BLaER1 treated with 17β-estradiol and CSF1 and Interleukin-3, amounts not matched to agents 10 nM and 100 nM (cell line): Measurements from ENCODE around the gene SLC15A1.
"Not testable (repeated sequence)": the region's sequence is repeated elsewhere in the genome, so short reads cannot be mapped to it uniquely, and the experiment has no call there.

Source experiments
- H3K27ac ChIP-seq, 11 experiments: shearing (Covaris generic); formaldehyde crosslinking; 2 replicates each; pipeline ENCODE4 v1.8.1; 2022
- H3K27me3 ChIP-seq, 11 experiments: shearing (Covaris generic); formaldehyde crosslinking; 2 replicates each; pipeline ENCODE4 v1.8.1; 2022
- H3K36me3 ChIP-seq, 11 experiments: shearing (Covaris generic); formaldehyde crosslinking; 2 replicates each; pipeline ENCODE4 v1.8.1; 2022
- H3K4me1 ChIP-seq, 10 experiments: shearing (Covaris generic); formaldehyde crosslinking; 2 replicates each; pipeline ENCODE4 v1.8.1; 2022
- H3K4me2 ChIP-seq, 11 experiments: shearing (Covaris generic); formaldehyde crosslinking; 2 replicates each; pipeline ENCODE4 v1.8.1; 2022
- H3K4me3 ChIP-seq, 10 experiments: shearing (Covaris generic); formaldehyde crosslinking; 2 replicates each; pipeline ENCODE4 v1.8.1; 2022
- H3K9ac ChIP-seq, 11 experiments: shearing (Covaris generic); formaldehyde crosslinking; 2 replicates each; pipeline ENCODE4 v1.8.1; 2022
- H3K9me3 ChIP-seq, 11 experiments: shearing (Covaris generic); formaldehyde crosslinking; replicated peaks in 1 of 11; 2 replicates each; pipeline ENCODE4 v1.8.1; 2022
- H4K20me1 ChIP-seq, 11 experiments: shearing (Covaris generic); formaldehyde crosslinking; 2 replicates each; pipeline ENCODE4 v1.8.1; 2022
- Cebpa-rat ChIP-seq, 11 experiments: shearing (Covaris generic); IDR thresholded peaks; 2 replicates each; pipeline ENCODE4 v1.8.1; 2022

Gene SLC15A1

DNA sequence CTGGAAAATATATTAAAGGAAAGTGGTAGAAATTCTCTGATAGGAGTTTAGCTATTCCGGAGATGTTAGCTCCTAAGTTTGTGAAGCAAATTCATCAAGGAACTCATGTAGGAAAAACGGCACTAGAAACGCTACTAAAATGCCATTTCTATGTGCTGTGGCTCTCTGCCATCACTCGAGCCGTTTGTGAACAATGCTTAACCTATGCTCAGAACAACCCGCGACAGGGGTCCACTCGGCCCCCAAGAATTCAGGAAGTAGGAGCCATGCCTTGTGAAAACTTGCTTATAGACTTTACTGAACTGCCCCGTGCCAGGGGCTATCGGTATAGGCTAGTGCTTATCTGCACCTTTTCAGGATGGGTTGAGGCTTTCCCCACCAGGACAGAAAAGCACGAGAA, 14.2 kb upstream of the SLC15A1 start:
- peaks cover under 1 to 4% (median 3%) of the 10 kb centered on the region in 10 experiments; a peak in 12 of 20 replicates for H3K4me1 ChIP-seq

DNA sequence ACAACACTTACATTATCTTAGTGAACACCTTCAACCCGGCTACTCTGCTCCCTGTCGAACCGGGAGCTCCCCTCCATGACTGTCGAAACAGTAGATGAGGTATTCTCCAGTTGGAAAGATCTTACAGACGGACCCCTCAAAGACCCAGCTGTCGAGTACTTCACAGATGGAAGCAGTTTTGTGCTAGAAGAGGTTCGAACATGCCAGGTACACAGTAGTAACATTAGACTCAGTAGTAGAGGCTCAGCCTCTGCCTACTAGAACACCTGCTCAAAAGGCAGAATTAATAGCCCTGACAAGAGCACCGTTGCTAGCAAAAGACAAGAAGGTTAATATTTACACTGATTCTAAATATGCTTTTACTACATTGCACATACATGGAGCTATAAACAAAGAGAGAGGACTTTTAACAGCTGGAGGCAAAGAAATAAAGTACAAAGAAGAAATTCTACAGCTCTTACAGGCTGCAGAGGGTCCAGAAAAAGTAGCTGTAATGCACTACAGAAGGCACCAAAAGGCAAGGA, 13.6 kb upstream of the SLC15A1 start:
- no peak overlapping the region for H3K4me3 ChIP-seq
- H3K9me3 ChIP-seq: peaks cover 0 to 12% (median 2%) of the 10 kb centered on the region in 11 experiments; a peak in 11 of 22 replicates
- no peak overlapping the region for H3K9ac ChIP-seq
- peaks cover 6 to 11% (median 9%) of the 10 kb centered on the region in 10 experiments; a peak in 15 of 20 replicates for H3K4me1 ChIP-seq
- no peaks in the 10 kb centered on the region for H3K36me3 ChIP-seq
- H3K4me2 ChIP-seq: no peak overlapping the region
- no peaks in the 10 kb centered on the region for H3K27me3 ChIP-seq
- no peaks in the 10 kb centered on the region for H4K20me1 ChIP-seq
- TF ChIP-seq Cebpa-rat (IDR thresholded peaks at IDR 0.05): no peak
- no peak overlapping the region for H3K27ac ChIP-seq

More for the DNA sequence above, 14.2 kb upstream of the SLC15A1 start:
- no peaks in the 10 kb centered on the region for H3K36me3 ChIP-seq
- no peak overlapping the region for H3K27ac ChIP-seq
- no peaks in the 10 kb centered on the region for H4K20me1 ChIP-seq
- H3K9ac ChIP-seq: no peak overlapping the region
- peaks cover 0 to 10% (median 0%) of the 10 kb centered on the region in 11 experiments; a peak in 3 of 22 replicates for H3K9me3 ChIP-seq
- no peak overlapping the region for H3K4me3 ChIP-seq
- no peak overlapping the region for H3K4me2 ChIP-seq
- no peaks in the 10 kb centered on the region for H3K27me3 ChIP-seq
- no peak for TF ChIP-seq Cebpa-rat (IDR thresholded peaks at IDR 0.05)

DNA sequence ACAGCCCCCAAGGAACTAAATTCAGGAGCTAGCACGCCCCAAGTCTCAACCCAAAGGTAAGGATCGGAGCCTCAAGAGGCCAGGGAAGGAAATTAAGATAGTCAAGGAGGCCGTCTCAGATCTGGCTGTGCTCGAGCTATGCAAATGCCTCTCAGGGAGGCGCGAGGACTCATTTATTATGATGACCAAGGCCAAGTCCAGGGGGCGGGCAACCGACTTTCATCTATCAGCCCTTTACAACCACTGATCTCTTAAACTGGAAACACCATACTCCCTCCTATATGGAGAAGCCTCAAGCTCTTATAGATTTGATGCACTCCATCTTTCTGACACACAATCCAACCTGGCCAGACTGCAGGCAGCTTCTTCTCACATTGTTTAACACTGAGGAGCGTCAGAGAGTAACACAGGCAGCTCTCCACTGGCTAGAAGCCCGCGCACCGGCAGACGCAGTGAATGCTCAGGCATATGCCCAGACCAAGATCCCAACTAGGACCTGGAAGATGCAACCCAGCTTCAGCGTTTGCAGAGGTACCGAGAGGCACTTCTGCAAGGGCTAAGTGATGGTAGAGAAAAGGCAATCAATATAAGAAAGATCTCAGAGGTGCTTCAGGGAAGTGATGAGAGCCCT, 9.6 kb upstream of the SLC15A1 start:
- Histone ChIP-seq H3K36me3 (no peaks in the 10 kb centered on the region), H3K4me2 (peak overlapping the region; percentile 19 to 74 (median 63)), H3K27me3 (no peaks in the 10 kb centered on the region), H3K9me3 (peaks cover 15 to 24% (median 21%) of the 10 kb centered on the region in 11 experiments), H4K20me1 (no peaks in the 10 kb centered on the region), H3K4me3 (no peak overlapping the region), H3K27ac (peak overlapping the region in 7 of 11 experiments; percentile 0 to 49 (median 38); a peak in 7 of 22 replicates), H3K4me1 (peaks cover 6 to 12% (median 9%) of the 10 kb centered on the region in 10 experiments; a peak in 15 of 20 replicates), H3K9ac (peak overlapping the region in 5 of 11 experiments; percentile 3 to 43 (median 30); a peak in 5 of 22 replicates)
- no peak for TF ChIP-seq Cebpa-rat (IDR thresholded peaks at IDR 0.05)

DNA sequence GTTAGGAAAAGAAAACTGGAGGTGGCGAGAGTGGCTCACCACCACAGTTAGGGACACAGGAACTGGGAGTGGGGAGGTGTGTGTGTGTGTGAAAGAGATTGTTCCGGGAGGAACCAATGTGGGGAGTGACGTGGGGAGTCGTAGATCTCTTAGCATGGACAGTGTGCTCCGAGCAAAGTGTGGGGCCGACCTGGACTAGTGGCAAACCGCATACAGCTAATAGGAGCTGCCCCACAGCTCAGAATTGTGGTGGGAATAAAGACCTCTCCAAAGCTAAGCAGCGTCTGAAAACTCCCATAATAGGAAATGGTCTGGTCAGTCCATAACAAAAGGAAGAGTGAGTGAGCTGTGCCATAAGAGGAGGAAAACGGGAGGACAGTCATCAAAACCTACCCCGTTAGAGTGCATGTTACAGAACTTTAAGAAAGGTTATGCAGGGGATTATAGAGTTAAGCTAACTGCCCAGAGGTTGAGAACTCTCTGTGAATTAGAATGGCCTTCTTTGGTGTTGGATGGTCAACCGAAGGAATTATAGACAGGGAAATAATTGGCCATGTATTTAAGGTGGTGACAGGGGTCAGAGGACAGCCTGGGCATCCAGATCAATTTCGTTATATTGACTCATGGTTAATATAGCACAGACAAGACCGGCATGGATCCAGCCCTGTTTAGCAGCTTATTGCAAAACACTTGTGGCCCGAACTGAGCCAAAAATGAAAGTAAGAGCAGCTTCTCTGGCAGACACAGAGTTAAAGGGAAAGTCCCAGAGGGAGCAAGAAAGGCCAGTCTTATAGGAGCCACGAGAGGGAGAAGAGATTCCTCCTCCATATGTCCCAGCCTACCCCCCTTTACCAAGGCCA, 8.9 kb upstream of the SLC15A1 start:
- Histone ChIP-seq H3K9me3 (peaks cover 15 to 24% (median 21%) of the 10 kb centered on the region in 11 experiments), H3K27ac (peak overlapping the region in 8 of 11 experiments; percentile 1 to 57 (median 40); a peak in 12 of 22 replicates), H3K36me3 (no peaks in the 10 kb centered on the region), H3K9ac (peak overlapping the region in 6 of 11 experiments; percentile 3 to 43 (median 20); a peak in 6 of 22 replicates), H3K4me2 (peak overlapping the region; percentile 19 to 74 (median 63)), H4K20me1 (no peaks in the 10 kb centered on the region), H3K4me3 (no peak overlapping the region; a peak in 1 of 20 replicates), H3K4me1 (peaks cover 6 to 12% (median 9%) of the 10 kb centered on the region in 10 experiments; a peak in 15 of 20 replicates), H3K27me3 (no peaks in the 10 kb centered on the region)
- TF ChIP-seq Cebpa-rat (IDR thresholded peaks at IDR 0.05): peak in 6 of 11 experiments; percentile 11 to 80 (median 48); a peak in 5 of 22 replicates

DNA sequence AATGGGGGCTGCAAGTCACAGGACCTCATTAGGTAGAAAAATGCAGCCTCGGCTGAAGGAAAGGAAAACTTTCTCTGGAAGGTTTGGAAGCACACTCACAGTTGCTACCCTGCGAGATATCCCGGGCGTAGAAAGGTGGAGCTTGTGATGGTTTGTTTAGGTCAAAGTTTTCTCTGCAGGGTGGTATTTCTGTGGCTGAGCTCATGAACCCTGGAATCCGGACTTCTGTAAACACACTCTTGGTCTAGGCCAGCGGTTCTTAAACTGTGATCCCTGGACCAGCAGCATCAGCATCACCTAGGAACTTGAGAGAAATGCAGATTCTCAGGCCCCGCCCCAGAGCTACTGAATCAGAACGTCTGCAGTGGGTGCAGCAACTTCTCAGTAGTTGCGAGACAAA, 3.3 kb upstream of the SLC15A1 start:
- Histone ChIP-seq H3K9me3 (peaks cover 31 to 44% (median 36%) of the 10 kb centered on the region in 11 experiments), H3K4me3 (no peak overlapping the region), H3K4me1 (no peaks in the 10 kb centered on the region), H3K27me3 (peaks cover 0 to 18% (median 10%) of the 10 kb centered on the region in 11 experiments; a peak in 13 of 22 replicates), H3K9ac (no peak overlapping the region), H3K27ac (no peak overlapping the region), H3K36me3 (no peaks in the 10 kb centered on the region), H4K20me1 (no peaks in the 10 kb centered on the region), H3K4me2 (no peak overlapping the region)
- no peak for TF ChIP-seq Cebpa-rat (IDR thresholded peaks at IDR 0.05)

DNA sequence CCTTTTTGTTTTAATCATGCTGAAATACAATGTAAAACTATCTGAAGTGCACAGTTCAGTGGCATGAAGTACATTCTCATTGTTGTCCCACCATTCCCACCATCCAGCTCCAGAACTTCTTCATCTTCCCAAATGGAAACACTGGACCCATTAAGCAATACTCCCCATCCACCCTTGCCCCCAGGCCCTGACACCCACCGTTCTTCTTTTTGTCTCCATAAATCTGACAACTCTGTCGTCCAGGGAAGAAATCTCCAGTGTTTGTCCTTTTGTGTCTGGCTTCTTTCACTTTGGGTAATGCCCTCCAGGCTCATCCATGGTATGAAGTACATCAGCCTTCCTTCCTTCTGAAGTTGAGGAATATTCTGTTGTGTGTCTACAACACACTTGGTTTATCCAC, 2.6 kb upstream of the SLC15A1 start:
- Histone ChIP-seq H3K27ac (no peak overlapping the region), H3K4me3 (no peak overlapping the region), H3K4me1 (no peaks in the 10 kb centered on the region), H3K4me2 (no peak overlapping the region), H3K9ac (no peak overlapping the region), H3K27me3 (peaks cover 0 to 18% (median 10%) of the 10 kb centered on the region in 11 experiments; a peak in 13 of 22 replicates), H4K20me1 (no peaks in the 10 kb centered on the region), H3K9me3 (peaks cover 24 to 38% (median 30%) of the 10 kb centered on the region in 11 experiments), H3K36me3 (no peaks in the 10 kb centered on the region)
- no peak for TF ChIP-seq Cebpa-rat (IDR thresholded peaks at IDR 0.05)

DNA sequence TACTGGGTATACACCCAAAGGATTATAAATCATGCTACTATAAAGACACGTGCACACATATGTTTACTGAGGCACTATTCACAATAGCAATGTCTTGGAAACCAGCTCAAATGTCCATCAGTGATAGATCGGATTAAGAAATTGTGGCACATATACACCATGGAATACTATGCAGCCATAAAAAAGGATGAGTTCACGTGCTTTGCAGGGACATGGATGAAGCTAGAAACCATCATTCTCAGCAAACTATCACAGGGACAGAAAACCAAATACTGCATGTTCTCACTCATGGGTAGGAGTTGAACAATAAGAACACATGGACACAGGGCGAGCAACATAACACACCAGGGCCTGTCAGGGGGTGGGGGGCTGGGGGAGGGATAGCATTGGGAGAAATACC, 2.0 kb upstream of the SLC15A1 start:
- H3K4me1 ChIP-seq, H3K4me3 ChIP-seq: not testable (repeated sequence)

DNA sequence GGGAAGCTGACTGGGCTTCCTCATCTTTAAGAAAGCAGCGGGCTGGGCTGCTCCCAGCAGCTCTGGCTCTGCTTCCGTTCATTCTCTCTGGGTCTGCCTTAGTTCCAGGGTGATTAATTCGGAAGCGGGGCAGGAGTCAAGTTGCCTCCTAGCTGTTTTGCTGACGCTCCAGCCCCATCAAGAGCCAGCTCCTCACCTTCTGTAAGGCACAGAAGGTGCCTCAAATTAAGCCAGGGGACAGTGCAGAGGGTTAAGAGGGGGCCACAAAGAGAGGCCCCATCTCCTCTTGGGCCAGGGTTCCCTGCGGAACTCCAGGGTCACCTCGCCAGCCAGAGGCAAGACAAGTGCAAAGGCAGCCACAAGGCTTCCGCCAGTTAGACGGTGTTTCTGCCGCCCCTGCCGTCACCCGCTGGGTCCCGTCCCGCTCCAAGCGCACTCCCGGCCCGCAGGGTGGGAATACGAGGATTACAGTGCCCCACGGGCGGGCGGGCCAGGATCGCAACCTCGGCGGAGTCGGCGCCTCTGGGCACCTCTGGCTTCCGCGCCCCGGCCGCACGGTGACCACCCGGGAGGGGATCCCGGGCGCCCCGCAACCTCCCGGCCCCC, 508 bp downstream of the SLC15A1 start:
- Histone ChIP-seq H4K20me1 (no peaks in the 10 kb centered on the region), H3K9me3 (peaks cover 17 to 25% (median 19%) of the 10 kb centered on the region in 11 experiments), H3K4me2 (no peak overlapping the region), H3K4me3 (no peak overlapping the region), H3K27ac (no peak overlapping the region), H3K4me1 (0 out of 20 replicates have a peak, but pooled peaks cover 0 to 3% (median 0%) of the 10 kb centered on the region in 10 experiments), H3K27me3 (peaks cover 0 to 18% (median 10%) of the 10 kb centered on the region in 11 experiments; a peak in 13 of 22 replicates), H3K36me3 (no peaks in the 10 kb centered on the region), H3K9ac (no peak overlapping the region)
- TF ChIP-seq Cebpa-rat (IDR thresholded peaks at IDR 0.05): no peak

More for the DNA sequence above, 2.0 kb upstream of the SLC15A1 start:
- H3K9me3 ChIP-seq: peaks cover 19 to 32% (median 24%) of the 10 kb centered on the region in 11 experiments
- not testable (repeated sequence) for H3K36me3 ChIP-seq, H3K27ac ChIP-seq, H4K20me1 ChIP-seq, H3K9ac ChIP-seq, H3K4me2 ChIP-seq
- H3K27me3 ChIP-seq: peaks cover 0 to 18% (median 10%) of the 10 kb centered on the region in 11 experiments; a peak in 13 of 22 replicates
